ENCODE data around the gene ZNF638.

The ZNF638 gene

GRCh38 chr2:71341645-71342044 lies 10.1 kb downstream of the ZNF638 start:
- TF ChIP-seq EP300 (IDR thresholded peaks at IDR 0.05; ENCODE audit: borderline replicate concordance) (no peak), EGR1 (IDR thresholded peaks at IDR 0.05) (no peak), NFIC (IDR thresholded peaks at IDR 0.05) (no peak), TCF12 (IDR thresholded peaks at IDR 0.05; ENCODE audit: low read depth) (no peak), ZBTB7A (IDR thresholded peaks at IDR 0.05; ENCODE audit: low read depth) (no peak)

- TF ChIP-seq USF1 (IDR thresholded peaks at IDR 0.05) (no peak), YY1 (IDR thresholded peaks at IDR 0.05; ENCODE audit: low read depth) (no peak), MAX (IDR thresholded peaks at IDR 0.05) (no peak), NFIC (IDR thresholded peaks at IDR 0.05) (no peak), ZBTB7A (IDR thresholded peaks at IDR 0.05; ENCODE audit: low read depth) (no peak), EGR1 (IDR thresholded peaks at IDR 0.05) (no peak), TEAD4 (IDR thresholded peaks at IDR 0.05) (no peak), CEBPB (IDR thresholded peaks at IDR 0.05) (no peak), EP300 (IDR thresholded peaks at IDR 0.05; ENCODE audit: borderline replicate concordance) (no peak), FOXM1 (IDR thresholded peaks at IDR 0.05; ENCODE audit: borderline replicate concordance, low read depth) (no peak), TCF12 (IDR thresholded peaks at IDR 0.05; ENCODE audit: low read depth) (no peak), RAD21 (IDR thresholded peaks at IDR 0.05; ENCODE audit: low read depth) (no peak), REST (IDR thresholded peaks at IDR 0.05; ENCODE audit: low read depth) (no peak)
Observed at GRCh38 chr2:71346065-71346464, 14.5 kb downstream of the ZNF638 start.

- TF ChIP-seq REST (IDR thresholded peaks at IDR 0.05; ENCODE audit: low read depth) (peak; percentile 93), MAX (IDR thresholded peaks at IDR 0.05) (no peak)
Observed at GRCh38 chr2:71347517-71347916, 15.9 kb downstream of the ZNF638 start.

GRCh38 chr2:71348302-71348701 lies 16.7 kb downstream of the ZNF638 start:
- TF ChIP-seq REST (IDR thresholded peaks at IDR 0.05; ENCODE audit: low read depth) = peak; percentile 91
- TF ChIP-seq TAF1 (IDR thresholded peaks at IDR 0.05; ENCODE audit: low read depth) = no peak

- TF ChIP-seq EP300 (IDR thresholded peaks at IDR 0.05; ENCODE audit: borderline replicate concordance) (no peak), CREB1 (IDR thresholded peaks at IDR 0.05; ENCODE audit: low read depth) (no peak), ZBTB7A (IDR thresholded peaks at IDR 0.05; ENCODE audit: low read depth) (no peak), YY1 (IDR thresholded peaks at IDR 0.05; ENCODE audit: low read depth) (no peak), REST (IDR thresholded peaks at IDR 0.05; ENCODE audit: low read depth) (no peak), MAX (IDR thresholded peaks at IDR 0.05) (no peak), RAD21 (IDR thresholded peaks at IDR 0.05; ENCODE audit: low read depth) (no peak), TAF1 (IDR thresholded peaks at IDR 0.05; ENCODE audit: low read depth) (no peak), TCF12 (IDR thresholded peaks at IDR 0.05; ENCODE audit: low read depth) (no peak), NFIC (IDR thresholded peaks at IDR 0.05) (no peak), FOXM1 (IDR thresholded peaks at IDR 0.05; ENCODE audit: borderline replicate concordance, low read depth) (no peak), USF1 (IDR thresholded peaks at IDR 0.05) (no peak), TEAD4 (IDR thresholded peaks at IDR 0.05) (no peak), EGR1 (IDR thresholded peaks at IDR 0.05) (no peak)
Observed at GRCh38 chr2:71353248-71353647, 21.7 kb downstream of the ZNF638 start.
